NCI-H1105 (cell line): Measurements from ENCODE around the gene AGAP2.
"Not testable (repeated sequence)": the region's sequence is repeated elsewhere in the genome, so short reads cannot be mapped to it uniquely, and the experiment has no call there.

Source experiments
- DNase-seq: peaks from one replicate; lab custom pipeline; 2025; lab: John Stamatoyannopoulos, UW

AGAP2 gene

DNA sequence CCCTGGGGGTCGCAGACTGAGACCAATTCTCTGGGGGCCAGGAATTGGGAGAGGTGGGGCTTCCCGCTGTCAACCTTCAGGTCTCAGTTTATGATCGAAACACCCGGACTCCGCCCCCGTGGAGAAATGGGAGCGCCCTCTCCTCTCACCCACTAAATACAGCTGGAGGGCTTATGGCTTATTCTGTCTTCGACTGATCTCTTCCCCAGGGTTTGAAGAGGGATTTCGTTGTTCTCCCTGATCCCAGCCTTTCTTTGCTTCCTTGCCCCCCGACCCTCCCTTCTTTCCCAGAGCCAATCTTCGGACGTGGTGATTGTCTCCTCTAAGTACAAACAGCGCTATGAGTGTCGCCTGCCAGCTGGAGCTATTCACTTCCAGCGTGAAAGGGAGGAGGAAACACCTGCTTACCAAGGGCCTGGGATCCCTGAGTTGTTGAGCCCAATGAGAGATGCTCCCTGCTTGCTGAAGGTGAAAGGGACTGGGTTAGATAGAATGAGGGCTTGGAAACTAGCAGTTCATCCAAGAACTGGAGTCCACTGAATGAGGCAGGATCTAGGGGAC, 44.0 kb downstream of the AGAP2 start:
- DNase-seq: no peak

GRCh38 chr12:57693659-57694458, 44.7 kb downstream of the AGAP2 start, which contains the start of gene OS9:
Gene OS9 (plus strand): TSS chr12:57694132. CDS start chr12:57694162, 30 bp downstream.
- DNase-seq: peak; percentile 91

DNA sequence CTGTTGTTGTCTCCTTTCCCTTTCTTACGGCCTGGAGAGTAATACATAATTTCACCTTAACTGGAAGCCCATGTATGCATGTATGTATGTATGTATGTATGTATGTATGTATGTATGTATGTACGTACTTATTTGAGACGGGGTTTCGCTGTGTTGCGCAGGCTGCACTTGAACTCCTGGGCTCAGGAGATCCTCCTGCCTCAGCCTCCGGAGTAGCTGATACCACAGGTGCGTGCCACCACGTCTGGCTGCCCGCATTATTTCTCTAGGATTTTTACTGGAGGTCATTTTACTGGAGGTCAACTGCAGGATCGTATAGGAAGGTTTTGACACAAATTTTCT, 45.3 kb downstream of the AGAP2 start:
- no peak for DNase-seq

DNA sequence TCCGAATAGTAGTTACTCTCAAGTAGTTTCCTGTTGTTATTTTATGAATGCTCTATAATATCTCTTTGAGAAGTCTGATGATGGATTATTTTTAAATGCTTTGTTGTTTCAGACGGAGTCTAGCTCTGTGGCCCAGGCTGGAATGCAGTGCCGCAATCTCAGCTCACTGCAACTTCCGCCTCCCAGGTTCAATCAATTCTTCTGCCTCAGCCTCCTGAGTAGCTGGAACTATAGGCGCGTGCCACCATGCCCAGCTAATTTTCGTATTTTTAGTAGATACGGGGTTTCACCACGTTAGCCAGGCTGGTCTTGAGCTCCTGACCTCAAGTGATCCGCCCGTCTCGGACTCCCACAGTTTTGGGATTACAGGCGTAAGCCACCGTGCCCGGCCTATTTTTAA, 46.0 kb downstream of the AGAP2 start:
- no peak for DNase-seq

DNA sequence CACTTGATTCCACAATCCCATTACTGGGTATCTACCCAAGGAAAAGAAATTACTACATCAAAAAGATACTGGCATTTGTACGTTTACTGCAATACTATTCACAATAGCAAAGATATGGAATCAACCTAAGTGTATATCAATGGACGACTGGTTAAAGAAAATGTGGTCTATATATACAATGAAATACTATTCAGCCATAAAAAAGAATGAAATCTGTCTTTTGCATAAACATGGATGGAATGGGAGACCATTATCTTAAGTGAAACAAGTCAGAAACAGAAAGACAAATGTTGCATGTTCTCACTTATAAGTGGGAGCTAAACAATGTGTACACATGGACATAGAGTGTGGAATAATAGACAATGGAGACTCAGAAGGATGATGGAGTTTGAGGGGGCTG, 49.6 kb downstream of the AGAP2 start:
- no peak for DNase-seq

GRCh38 chr12:57687862-57688261, 50.7 kb downstream of the AGAP2 start:
- no peak for DNase-seq

- no peak for DNase-seq
Measured at GRCh38 chr12:57679697-57680096, 58.8 kb downstream of the AGAP2 start.

DNA sequence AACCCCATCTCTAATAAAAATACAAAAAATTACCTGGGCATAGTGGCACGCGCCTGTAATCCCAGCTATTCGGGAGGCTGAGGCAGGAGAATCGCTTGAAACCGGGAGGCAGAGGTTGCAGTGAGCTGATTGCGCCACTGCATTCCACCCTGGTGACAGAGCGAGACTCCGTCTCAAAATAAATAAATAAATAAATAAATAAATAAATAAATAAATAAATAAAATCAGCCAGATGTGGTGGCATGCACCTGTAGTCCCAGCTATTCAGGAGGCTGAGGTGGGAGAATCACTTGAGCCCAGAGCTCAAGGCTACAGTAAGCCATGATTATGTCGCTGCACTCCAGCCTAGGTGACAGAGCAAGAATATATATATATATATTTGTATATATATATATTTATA, 60.6 kb downstream of the AGAP2 start:
- DNase-seq: not testable (repeated sequence)

- no peak for DNase-seq
Measured at GRCh38 chr12:57674691-57675090, 63.9 kb downstream of the AGAP2 start.
